ENCODE data around the gene TMEM143.

- no peak for TF ChIP-seq CTCF (IDR thresholded peaks at IDR 0.05)
- TF ChIP-seq POLR2A (IDR thresholded peaks at IDR 0.05), result no peak
Observed at GRCh38 chr19:48303367-48303766, 60.4 kb downstream of the TMEM143 start.

All from esophagus squamous epithelium (tissue), 4 donors.